Stimulated activated CD4-positive, alpha-beta T cell treated with anti-CD3 and anti-CD28 coated beads, Interleukin-1b, Interleukin-23, amount 100 ng/mL, for 4 hours (primary cell): ENCODE data around the gene RPL19.

Experiments
- DNase-seq, 2 donors: peaks; one replicate each; pipeline ENCODE4 v3.0.0-alpha.2; 2020; ENCODE audit warnings: low read depth in 2 of 2

The RPL19 gene

GRCh38 chr17:39197380-39198185 is 2.5 kb upstream of the RPL19 start, which contains the start of gene CACNB1:
Gene CACNB1, minus strand, starts transcription at chr17:39197669. Its CDS starts 174 bp downstream, at chr17:39197495.
- DNase-seq: peak; percentile 51 to 66

GRCh38 chr17:39198186-39198566 is 1.9 kb upstream of the RPL19 start:
- no peak for DNase-seq

- DNase-seq: peak; percentile 73 to 82
Measured at GRCh38 chr17:39199820-39200069, 338 bp upstream of the RPL19 start.

- no peak for DNase-seq
Measured at GRCh38 chr17:39200957-39201510, 951 bp downstream of the RPL19 start.

GRCh38 chr17:39204245-39204644 is 4.2 kb downstream of the RPL19 start:
- no peak for DNase-seq

GRCh38 chr17:39205112-39205526 is 5.0 kb downstream of the RPL19 start:
- DNase-seq: no peak

- no peak for DNase-seq
Measured at GRCh38 chr17:39208136-39208535, 8.1 kb downstream of the RPL19 start.

GRCh38 chr17:39208893-39209292 is 8.8 kb downstream of the RPL19 start:
- DNase-seq: no peak

GRCh38 chr17:39209317-39210092 is 9.4 kb downstream of the RPL19 start:
- DNase-seq: peak; percentile 66 to 77

- no peak for DNase-seq
Measured at GRCh38 chr17:39210093-39210434, 10.0 kb downstream of the RPL19 start.

GRCh38 chr17:39212195-39212810 is 12.2 kb downstream of the RPL19 start:
- DNase-seq: no peak

GRCh38 chr17:39212841-39213480 is 12.9 kb downstream of the RPL19 start:
- DNase-seq: no peak

GRCh38 chr17:39213852-39214251 is 13.8 kb downstream of the RPL19 start:
- no peak for DNase-seq

- no peak for DNase-seq
Measured at GRCh38 chr17:39217734-39218369, 17.8 kb downstream of the RPL19 start.

- DNase-seq: no peak
Measured at GRCh38 chr17:39218906-39219305, 18.8 kb downstream of the RPL19 start.

GRCh38 chr17:39219647-39220154 is 19.6 kb downstream of the RPL19 start:
- no peak for DNase-seq

- no peak for DNase-seq
Measured at GRCh38 chr17:39221572-39221971, 21.5 kb downstream of the RPL19 start.

GRCh38 chr17:39222151-39222550 is 22.1 kb downstream of the RPL19 start:
- no peak for DNase-seq

- no peak for DNase-seq
Measured at GRCh38 chr17:39222866-39223834, 23.1 kb downstream of the RPL19 start.
